ENCODE results near the gene KLHL36. TPM values are rescaled to one million over a fixed set of nuclear protein-coding genes. Genes with fewer than 3 reads are reported as not detected.

The KLHL36 gene
- total and polyA plus RNA-seq, 9 of the 15 experiments (the other 6 are each of a cell fraction or from before 2014, with no cell fraction given), result 2.1 to 51.2 (median 18.5) TPM

- no peak for TF ChIP-seq NKRF (IDR thresholded peaks at IDR 0.05; ENCODE audit: borderline replicate concordance)
- TF ChIP-seq EHMT2 (IDR thresholded peaks at IDR 0.05), result peak; percentile 81
- no peak for TF ChIP-seq TAF9B (IDR thresholded peaks at IDR 0.05; ENCODE audit: partially characterized antibody)
- peak; percentile 99 for TF ChIP-seq ESRRA (IDR thresholded peaks at IDR 0.05; ENCODE audit: borderline replicate concordance, low read depth)
- TF ChIP-seq ZBED1 (IDR thresholded peaks at IDR 0.05), result no peak
- no peak for TF ChIP-seq NCOA6 (IDR thresholded peaks at IDR 0.05)
- TF ChIP-seq REST (IDR thresholded peaks at IDR 0.05; ENCODE audit: borderline replicate concordance), result peak; percentile 4; the same call in 1 of the 2 replicates
- TF ChIP-seq REST (CRISPR knock-in tag; IDR thresholded peaks at IDR 0.05; ENCODE audit: low read depth), result no peak
- TF ChIP-seq MCM3 (IDR thresholded peaks at IDR 0.05), result no peak
- TF ChIP-seq SMARCA4 (IDR thresholded peaks at IDR 0.05), result peak; percentile 88
- TF ChIP-seq SRSF9 (IDR thresholded peaks at IDR 0.05; ENCODE audit: borderline replicate concordance, low read depth, low read length), result no peak
- TF ChIP-seq HOMEZ (CRISPR knock-in tag; IDR thresholded peaks at IDR 0.05), result no peak
- peak; percentile 54; the same call in 1 of the 2 replicates for TF ChIP-seq CBFA2T2 (conservative IDR thresholded peaks at IDR 0.05)
- TF ChIP-seq NELFE (IDR thresholded peaks at IDR 0.05; ENCODE audit: insufficient read depth, insufficient read length), result no peak
- no peak for TF ChIP-seq MTA1 (IDR thresholded peaks at IDR 0.05; ENCODE audit: borderline replicate concordance)
- 0 out of 2 replicates have a peak, but pooled peaks have one; percentile 33 for TF ChIP-seq MYNN (IDR thresholded peaks at IDR 0.05)
- no peak for TF ChIP-seq MYNN (CRISPR knock-in tag; IDR thresholded peaks at IDR 0.05)
Measured at GRCh38 chr16:84607694-84608093, 40.6 kb upstream of the KLHL36 start (continued).
